HL-60/S4 treated with phorbol 12-myristate 13-acetate at 8.2 ng/mL for 4 days and 3 days (cell line): ENCODE measurements around the gene NFATC1.

Experiments used
- in situ Hi-C: fragments of 300-500 bp; cut with MboI; formaldehyde crosslinking; loops from 2 replicates; pipeline ENCODE4 v1.15.0; 2022; ENCODE audit warnings: low sequenced_read_pairs

Gene NFATC1

DNA sequence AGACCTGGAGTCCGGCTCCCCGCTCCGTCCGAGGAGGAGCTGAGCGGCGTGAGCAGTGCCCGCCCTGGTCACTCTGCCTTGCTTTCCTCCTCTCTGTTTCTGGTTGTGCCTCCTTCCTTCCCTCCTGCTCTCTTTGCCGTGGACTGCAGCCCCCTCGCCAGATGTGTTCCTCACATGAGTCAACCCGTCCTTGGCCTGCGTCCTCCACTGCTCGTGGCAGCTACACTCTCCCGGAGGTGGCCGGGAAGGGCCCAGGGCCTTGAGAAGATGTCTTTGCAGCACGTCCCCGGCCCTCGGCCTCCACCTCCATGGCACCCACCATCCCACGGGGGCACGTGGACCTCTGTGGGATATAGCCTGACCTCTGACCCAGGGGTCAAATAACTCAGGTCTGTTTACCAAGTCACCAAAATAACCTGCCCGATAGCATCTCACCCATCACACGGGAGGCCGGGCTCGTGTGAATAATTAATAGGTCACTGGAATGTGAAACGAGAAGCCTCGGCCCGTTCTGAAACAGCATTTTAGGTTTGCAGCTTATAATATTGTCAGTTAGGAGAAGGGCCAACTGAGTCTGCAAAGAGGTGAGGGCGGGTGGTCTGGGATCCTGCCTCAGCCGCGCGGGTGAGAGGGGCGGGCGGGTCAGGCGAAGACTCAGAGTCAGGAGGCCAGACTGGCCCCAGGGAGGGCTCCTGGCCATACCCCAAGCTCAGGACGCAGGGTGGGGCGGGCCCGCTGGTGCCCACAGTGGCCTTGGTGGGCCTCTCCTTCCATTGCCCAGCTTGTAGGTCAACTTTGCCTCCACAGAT is 42.6 kb downstream of the NFATC1 start:
- in situ Hi-C loops = no loop called here

DNA sequence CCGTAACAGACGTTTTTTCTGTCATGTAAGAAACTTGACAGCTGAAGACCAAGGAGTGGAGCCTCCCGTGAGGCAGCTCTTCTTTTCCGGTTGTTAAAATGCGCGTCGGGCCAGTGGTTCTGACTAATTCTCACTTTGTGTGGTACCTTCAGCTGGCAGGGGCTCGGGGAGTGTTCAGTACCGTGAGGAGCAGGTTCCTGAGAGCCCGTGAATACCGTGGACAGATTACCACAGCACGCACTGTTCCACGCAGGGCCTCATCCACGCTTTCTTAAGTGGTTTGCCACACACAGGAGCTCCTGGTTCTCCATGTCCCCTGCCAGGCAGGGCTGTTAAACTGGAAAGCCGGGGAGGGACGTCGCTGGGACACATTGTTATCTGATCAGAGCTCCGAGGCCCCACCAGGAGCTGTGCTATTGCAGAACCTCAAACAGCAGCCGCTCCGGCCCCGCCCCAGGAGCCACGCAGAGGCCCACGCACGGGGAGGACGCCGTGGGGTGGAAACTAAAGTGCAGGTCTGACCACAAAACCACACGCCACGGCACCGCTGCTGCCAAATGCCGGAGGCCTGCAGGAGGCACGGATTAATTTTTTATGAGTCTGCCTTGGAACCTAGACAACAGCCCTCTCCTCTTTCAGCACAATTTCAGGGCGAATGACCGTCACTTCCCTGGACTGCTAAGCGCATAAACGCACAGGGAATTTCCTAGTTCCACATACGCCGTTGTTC is 43.3 kb downstream of the NFATC1 start:
- in situ Hi-C loops = no loop called here

- in situ Hi-C loops = no loop called here
These were observed 43.9 kb downstream of the NFATC1 start for GRCh38 chr18:79439628-79440023.

- in situ Hi-C loops = no loop called here
These were observed 44.8 kb downstream of the NFATC1 start for GRCh38 chr18:79440316-79441110.

- in situ Hi-C loops = no loop called here
These were observed 45.7 kb downstream of the NFATC1 start for GRCh38 chr18:79441420-79441819.

DNA sequence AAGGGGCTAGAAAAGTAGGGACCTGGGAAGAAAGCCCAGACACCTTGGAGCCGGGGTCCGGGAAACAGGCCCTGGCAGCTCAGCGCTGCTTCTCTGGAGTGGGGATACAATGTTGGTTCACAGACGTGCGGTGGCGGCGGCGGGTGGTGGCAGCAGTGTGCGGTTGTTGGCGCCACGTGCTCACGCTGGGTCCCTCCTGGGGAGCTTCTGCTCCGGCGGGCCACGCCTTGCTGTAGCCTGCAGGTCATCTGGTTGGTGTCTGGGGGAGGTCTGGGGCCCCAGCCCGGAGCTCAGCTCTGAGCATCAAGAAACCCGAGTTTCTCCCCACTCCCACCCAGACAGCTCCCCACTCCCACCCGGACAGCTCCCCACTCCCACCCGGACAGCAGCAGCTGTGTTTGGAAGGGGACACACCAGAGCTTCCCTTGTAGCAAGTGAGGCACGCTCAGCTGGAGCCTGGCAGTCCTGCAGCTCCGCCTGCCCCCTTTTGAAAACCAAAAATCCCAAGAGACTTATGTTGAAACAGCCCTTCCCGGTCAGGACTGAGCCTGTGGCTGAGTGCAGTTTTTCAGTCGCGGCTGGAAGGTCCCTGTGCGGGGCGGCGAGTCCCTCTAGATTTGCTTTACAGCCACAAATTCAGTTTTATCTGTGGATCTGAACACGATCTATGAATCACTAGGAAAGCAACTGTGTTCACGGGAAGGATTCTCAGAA is 46.9 kb downstream of the NFATC1 start:
- in situ Hi-C loops = no loop called here

DNA sequence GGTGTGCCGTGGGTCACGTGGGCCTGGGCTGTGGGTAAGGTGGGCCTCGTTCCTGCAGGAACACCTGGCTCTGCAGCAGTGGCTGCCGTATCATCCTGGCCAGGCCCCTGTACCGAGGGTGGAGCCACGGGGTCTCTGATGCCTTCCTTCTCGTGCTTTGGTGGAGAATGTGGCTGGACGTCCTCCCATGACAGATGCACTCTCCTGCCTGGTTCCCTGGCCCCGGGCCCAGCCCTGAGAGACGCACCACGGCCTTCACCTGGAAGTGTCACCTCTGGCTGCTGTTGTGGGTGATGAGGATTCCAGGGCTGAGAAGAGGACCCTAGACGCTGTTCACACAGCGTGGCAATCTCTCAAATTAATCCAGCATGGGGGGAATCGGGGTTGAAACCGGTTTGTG is 49.5 kb downstream of the NFATC1 start:
- in situ Hi-C loops = no loop called here

DNA sequence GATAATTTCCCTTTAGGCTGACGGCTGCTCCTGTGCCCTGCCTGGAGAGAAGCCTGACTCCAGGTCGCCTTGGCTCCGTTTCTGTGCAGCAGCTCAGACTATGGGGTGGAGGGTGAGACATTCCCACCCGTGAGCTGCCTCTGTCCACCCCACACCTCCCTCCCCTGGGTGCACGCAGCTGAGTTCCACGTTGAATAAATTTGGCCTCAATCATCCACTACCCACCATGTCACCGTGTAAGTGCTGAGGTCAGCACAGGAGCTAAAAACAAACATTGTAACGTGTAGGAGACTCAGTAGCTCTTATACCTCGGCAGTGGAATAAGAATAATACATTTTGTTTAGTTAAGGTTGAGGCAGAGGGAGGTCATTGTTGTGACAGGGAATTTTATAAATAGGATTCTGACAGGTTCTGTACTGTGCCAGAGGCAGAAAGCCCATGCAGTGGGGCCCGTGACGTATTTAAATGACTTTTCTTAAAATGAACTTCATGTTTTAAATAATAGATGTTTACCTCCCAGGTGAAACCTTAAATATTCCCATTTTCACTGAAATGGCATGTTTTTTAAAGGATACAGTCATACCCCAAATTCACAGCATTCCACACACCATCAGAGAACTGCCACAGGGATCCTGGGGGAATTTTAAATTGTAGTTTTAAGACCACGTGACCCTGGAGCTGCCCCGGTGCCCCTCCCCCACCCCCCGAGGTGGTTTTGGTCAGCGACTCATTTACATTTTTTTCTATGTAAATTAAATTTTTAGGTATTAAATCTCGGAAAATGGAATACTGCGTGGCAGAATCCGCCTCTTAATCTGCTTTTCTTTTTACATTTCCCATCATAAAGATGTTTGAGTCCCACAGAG is 50.2 kb downstream of the NFATC1 start:
- in situ Hi-C loops = no loop called here

DNA sequence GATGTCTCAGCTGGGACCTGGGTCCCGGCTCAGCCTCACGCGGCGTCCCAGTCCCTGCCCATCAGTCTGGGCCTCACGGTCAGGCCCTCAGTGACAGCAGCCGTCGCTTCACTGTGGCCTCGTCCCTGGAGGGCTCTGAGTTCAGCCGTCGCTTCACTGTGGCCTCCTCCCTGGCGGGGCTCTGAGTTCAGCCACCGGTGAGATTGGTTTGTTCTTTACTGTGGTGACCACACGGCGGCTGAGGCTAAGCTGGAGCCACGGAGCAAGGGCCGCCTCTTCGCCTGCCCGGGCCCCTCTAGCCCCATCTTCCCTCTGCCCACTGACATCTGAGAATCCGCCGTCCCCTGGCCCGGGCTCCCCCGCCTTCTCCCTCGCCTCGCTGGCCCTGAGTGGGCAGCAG is 51.2 kb downstream of the NFATC1 start:
- in situ Hi-C loops = no loop called here

- in situ Hi-C loops = no loop called here
These were observed 52.1 kb downstream of the NFATC1 start for GRCh38 chr18:79447703-79448367.

- in situ Hi-C loops = no loop called here
These were observed 52.9 kb downstream of the NFATC1 start for GRCh38 chr18:79448621-79449020.

- in situ Hi-C loops = no loop called here
These were observed 54.0 kb downstream of the NFATC1 start for GRCh38 chr18:79449551-79450288.

DNA sequence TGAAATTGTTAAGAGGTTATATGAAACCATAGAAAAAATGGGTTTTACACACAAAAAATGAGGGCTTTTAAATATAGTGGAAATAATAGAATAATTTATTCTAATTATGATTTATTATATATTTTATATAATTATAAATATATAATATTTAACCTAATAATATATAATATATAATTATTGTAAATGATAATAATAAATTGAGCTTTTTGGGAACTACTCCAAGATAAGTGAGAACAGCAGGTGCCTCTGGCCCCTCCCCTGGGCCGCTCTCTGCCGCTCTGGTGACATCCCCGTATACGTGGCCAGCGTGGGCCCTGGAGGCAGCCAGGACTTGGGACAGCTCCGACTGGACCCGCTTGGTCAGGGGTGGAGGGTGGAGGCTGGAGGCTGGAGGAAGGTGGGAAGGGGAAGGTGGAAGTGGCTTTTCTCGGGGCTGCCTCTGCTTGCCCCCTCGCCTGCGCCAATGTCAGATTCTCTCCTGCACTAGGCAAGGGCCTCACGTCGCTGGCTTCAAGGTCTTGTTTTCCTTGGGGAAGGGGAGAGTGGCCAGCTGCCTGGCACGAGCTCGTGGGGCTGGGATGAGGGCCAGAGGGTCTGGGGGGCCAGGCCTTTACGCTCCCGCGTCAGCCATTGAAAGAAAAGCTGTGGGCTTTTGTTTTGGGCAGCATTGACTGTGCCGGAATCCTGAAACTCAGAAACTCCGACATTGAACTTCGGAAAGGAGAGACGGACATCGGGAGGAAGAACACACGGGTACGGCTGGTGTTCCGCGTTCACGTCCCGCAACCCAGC is 54.8 kb downstream of the NFATC1 start:
- in situ Hi-C loops = no loop called here

GRCh38 chr18:79451237-79452125 is 55.8 kb downstream of the NFATC1 start:
- in situ Hi-C loops = no loop called here

DNA sequence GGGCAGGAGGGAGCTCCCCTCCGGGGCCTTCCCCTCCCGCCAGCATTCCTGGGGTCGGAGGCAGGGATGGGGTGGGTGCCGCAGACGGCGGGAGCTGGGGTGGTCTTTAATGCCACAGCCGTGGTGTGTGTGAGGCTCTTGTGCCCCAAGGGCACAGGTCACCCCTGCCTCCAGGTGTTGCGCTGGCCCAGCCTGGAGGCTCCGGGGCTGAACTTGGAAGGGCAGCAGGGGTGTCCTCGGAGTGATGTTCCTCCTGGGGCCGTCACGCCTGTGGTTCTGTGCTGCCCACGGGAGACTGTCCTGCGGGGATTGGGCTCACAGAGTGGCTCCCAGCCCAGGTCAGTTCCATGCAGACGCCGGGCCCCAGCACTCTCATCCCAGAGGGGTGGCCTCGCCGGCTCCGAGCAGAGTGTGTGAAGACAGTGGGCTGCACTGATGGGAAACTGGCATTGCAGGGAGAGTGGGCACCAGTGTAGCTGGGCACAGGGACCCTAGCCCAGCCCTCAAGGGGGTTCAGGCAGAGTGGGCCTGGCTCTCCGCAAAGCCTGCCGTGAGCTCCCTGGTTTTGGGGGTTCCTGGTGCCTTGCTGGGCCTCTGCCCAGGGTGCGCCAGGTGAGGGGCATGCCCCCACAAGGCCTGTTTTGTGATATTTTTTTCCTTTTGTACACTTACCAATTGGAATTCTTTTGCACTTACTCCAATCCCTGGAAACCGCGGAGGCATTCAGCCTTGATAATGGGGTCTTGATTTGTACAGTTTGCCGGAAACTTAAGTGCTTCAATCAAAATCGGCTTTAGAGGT is 56.7 kb downstream of the NFATC1 start:
- in situ Hi-C loops = no loop called here

DNA sequence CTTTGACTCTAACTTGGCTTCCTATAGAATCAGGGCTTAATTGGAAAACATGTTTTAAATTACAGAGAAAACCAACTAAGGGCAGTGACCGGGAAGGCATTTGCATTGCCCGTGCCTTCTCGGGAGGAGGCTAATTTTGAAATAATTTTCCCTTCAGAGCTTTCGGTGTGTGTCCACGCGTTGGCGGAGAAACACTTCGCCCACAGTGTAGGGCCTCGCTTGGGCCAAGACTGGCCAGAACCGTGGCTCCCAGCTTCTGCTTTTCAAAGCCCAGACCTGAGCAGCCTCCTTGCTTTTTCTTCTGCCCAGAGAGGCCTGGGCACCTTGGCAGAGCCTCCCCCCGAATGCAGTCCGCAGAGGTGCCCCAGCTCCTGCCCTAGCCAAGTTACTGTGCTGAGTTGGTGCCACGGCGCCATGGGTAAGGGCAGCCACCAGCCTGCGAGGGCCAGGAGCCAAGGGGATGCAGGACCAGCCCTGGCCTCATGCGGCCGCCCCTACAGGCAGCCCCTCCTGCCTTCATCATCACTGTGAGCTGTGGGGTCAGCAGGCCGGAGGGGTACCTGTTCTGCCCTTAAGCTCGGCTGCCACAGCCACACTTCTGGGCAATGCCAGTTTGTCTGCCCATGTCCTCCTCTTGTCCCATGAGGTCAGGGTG is 57.4 kb downstream of the NFATC1 start:
- in situ Hi-C loops = no loop called here
